ENCODE results near the gene LNPEP. TPM values are rescaled to one million over a fixed set of nuclear protein-coding genes. Genes with fewer than 3 reads are reported as not detected.

LNPEP gene
- total and polyA plus RNA-seq, 12 donors: 5.4 to 87.4 (median 65.5) TPM

DNA sequence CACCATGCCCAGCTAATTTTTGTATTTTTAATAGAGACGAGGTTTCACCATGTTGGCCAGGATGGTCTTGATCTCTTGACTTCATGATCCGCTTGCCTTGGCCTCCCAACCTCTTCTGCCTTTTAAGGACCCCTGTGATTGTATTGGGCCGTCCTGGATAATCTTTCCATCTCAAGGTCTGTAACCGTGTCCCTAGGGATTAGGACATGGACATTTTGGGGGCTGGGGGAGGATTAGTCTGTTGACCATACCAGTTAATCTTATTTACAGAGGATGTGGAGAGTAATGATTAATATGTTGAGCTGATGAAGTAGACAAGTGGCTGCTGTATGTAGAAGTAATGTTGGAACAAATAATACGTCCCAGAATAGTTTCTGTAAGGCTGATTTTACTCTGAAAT, 23.1 kb downstream of the LNPEP start:
- no peak overlapping the region for H3K27ac ChIP-seq
- intact Hi-C loops (cut with DNase I): no loop called here

DNA sequence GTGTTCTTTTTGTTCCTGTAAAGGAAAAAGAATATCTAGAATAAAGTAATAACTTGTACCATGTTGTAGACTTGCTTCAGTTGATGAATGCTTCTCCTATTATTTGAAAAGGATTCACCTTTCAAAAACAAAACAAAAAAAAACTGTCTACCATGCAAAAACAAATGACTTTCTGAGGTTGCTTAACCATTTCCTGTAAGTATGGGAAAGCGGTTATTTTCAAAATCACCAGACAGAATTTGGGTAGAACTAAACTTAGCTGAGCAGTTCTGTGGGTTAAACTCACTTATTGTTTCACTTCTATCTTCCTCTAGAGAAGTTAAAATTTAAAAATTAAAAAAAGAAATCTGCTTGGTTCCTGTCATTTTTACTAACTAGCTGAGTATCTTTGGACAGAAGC, 25.2 kb downstream of the LNPEP start:
- 67 to 77% methylated on average over 1 of the region's 1 CpG for WGBS, 2 donors
- Histone ChIP-seq H3K36me3 (no peaks in the 10 kb centered on the region), H3K27me3 (no peaks in the 10 kb centered on the region), H3K4me1 (peaks cover 4 to 76% (median 38%) of the 10 kb centered on the region in 9 donors), H3K4me3 (no peak overlapping the region), H3K9me3 (peaks cover 0 to 7% (median 0%) of the 10 kb centered on the region in 11 donors), H3K27ac (peak overlapping the region in 1 of 10 donors; percentile 51)
- TF ChIP-seq, protein P1, sequence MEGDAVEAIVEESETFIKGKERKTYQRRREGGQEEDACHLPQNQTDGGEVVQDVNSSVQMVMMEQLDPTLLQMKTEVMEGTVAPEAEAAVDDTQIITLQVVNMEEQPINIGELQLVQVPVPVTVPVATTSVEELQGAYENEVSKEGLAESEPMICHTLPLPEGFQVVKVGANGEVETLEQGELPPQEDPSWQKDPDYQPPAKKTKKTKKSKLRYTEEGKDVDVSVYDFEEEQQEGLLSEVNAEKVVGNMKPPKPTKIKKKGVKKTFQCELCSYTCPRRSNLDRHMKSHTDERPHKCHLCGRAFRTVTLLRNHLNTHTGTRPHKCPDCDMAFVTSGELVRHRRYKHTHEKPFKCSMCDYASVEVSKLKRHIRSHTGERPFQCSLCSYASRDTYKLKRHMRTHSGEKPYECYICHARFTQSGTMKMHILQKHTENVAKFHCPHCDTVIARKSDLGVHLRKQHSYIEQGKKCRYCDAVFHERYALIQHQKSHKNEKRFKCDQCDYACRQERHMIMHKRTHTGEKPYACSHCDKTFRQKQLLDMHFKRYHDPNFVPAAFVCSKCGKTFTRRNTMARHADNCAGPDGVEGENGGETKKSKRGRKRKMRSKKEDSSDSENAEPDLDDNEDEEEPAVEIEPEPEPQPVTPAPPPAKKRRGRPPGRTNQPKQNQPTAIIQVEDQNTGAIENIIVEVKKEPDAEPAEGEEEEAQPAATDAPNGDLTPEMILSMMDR (IDR thresholded peaks at IDR 0.05): no peak
- intact Hi-C loops (cut with DNase I): no loop called here
- ATAC-seq: no peak
- DNase-seq: no peak

More for the DNA sequence above, 23.1 kb downstream of the LNPEP start:
- no peak for ATAC-seq
- TF ChIP-seq, protein P1 (IDR thresholded peaks at IDR 0.05): no peak
- no peak for DNase-seq
- H3K27me3 ChIP-seq: no peaks in the 10 kb centered on the region
- H3K4me1 ChIP-seq: peaks cover 4 to 70% (median 37%) of the 10 kb centered on the region in 9 donors
- peaks cover 0 to 7% (median 0%) of the 10 kb centered on the region in 11 donors for H3K9me3 ChIP-seq
- H3K4me3 ChIP-seq: no peak overlapping the region
- no peaks in the 10 kb centered on the region for H3K36me3 ChIP-seq
- WGBS, 2 donors: 95% methylated on average over 5 of the region's 5 CpGs

DNA sequence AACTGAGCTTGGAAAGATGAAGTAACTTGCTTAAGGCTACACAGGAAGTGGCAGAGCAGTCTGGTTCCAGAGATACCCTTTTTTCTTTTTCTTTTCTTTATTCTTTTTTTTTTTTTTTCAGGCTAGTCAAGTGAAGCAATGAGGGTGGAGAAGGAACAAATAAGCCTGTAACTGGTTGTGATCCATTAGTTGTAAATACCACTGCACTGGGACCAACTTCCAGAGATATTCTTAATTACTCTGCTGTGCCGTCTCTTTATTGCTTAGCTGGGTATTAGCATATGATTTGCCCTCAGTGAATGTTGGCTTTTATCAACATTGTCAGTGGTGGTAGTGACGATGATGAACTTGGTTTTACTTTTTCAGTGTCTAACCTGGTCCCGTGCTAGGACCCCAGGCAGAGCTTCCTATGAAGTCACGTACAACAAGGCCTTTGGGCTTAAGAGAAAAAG, 26.7 kb downstream of the LNPEP start:
- DNase-seq: no peak
- no peaks in the 10 kb centered on the region for H3K36me3 ChIP-seq
- WGBS, 2 donors: 65 to 67% methylated on average over 4 of the region's 4 CpGs
- peak overlapping the region in 8 of 10 donors; percentile 24 to 58 (median 40) for H3K27ac ChIP-seq
- TF ChIP-seq, protein P1 (IDR thresholded peaks at IDR 0.05): no peak
- peaks cover 0 to 7% (median 0%) of the 10 kb centered on the region in 11 donors for H3K9me3 ChIP-seq
- no peak overlapping the region for H3K4me3 ChIP-seq
- peak in 3 of 8 donors; percentile 12 to 42 (median 31) for ATAC-seq
- H3K27me3 ChIP-seq: no peaks in the 10 kb centered on the region
- peaks cover 4 to 68% (median 40%) of the 10 kb centered on the region in 9 donors for H3K4me1 ChIP-seq
- intact Hi-C loops (cut with DNase I): no loop called here

DNA sequence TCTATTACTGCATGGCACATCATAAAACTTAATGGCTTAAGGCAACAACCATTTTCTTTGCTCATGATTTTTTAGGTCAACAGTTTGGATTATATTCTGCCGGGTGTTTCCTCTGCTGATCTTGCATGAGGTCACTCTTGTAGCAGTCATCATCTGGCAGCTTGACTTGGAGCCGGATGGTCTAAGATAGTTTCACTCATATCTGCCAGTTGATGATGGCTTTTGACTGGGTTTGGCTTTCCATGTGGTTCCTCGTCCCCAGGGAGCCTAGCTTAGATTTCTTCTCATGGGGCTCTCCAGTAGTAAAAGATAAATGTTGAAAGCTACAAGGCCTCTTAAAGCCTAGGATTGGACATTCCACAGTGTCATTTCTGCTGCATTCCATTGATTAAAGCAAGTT, 27.4 kb downstream of the LNPEP start:
- DNase-seq (peak; percentile 25 to 85), ATAC-seq (peak; percentile 71 to 95 (median 92))
- H3K4me3 ChIP-seq: no peak overlapping the region
- no peaks in the 10 kb centered on the region for H3K36me3 ChIP-seq
- peaks cover 4 to 68% (median 47%) of the 10 kb centered on the region in 9 donors for H3K4me1 ChIP-seq
- 3 to 12% methylated on average over 3 of the region's 3 CpGs for WGBS, 2 donors
- H3K27ac ChIP-seq: peak overlapping the region in 8 of 10 donors; percentile 24 to 58 (median 40)
- H3K9me3 ChIP-seq: peaks cover 0 to 6% (median 0%) of the 10 kb centered on the region in 11 donors
- TF ChIP-seq, protein P1 (IDR thresholded peaks at IDR 0.05): no peak
- H3K27me3 ChIP-seq: no peaks in the 10 kb centered on the region
- intact Hi-C loops (cut with DNase I): no loop called here
